Lung microvascular endothelial cell (primary cell): ENCODE results near the gene ASPHD1. TPM values are rescaled to one million over a fixed set of nuclear protein-coding genes. Genes with fewer than 3 reads are reported as not detected.
A peak's percentile ranks its signal among the peaks of the same experiment; 100 is the strongest.
"Not testable (repeated sequence)": the region's sequence is repeated elsewhere in the genome, so short reads cannot be mapped to it uniquely, and the experiment has no call there.

Experiments used
- DNase-seq, 2 donors: peaks; one replicate each; pipeline versions ENCODE4 v3.0.0 to v3.0.0-alpha.2; 2010; ENCODE audit warnings: low read depth in 2 of 2
- total RNA-seq: library from RNA; depleted of rRNA; stranded (reverse); fragments of >200 nt; gene quantifications from 2 replicates; pipeline ENCODE4 v1.2.1, GENCODE V29; 2014

The ASPHD1 gene, protein sequence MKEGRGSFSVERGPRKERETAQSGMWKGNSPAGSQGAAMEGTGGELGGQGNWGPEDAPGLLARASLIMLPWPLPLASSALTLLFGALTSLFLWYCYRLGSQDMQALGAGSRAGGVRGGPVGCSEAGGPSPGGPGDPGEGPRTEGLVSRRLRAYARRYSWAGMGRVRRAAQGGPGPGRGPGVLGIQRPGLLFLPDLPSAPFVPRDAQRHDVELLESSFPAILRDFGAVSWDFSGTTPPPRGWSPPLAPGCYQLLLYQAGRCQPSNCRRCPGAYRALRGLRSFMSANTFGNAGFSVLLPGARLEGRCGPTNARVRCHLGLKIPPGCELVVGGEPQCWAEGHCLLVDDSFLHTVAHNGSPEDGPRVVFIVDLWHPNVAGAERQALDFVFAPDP
- 0.20 and 0.22 TPM in 2 replicates for total RNA-seq

DNA sequence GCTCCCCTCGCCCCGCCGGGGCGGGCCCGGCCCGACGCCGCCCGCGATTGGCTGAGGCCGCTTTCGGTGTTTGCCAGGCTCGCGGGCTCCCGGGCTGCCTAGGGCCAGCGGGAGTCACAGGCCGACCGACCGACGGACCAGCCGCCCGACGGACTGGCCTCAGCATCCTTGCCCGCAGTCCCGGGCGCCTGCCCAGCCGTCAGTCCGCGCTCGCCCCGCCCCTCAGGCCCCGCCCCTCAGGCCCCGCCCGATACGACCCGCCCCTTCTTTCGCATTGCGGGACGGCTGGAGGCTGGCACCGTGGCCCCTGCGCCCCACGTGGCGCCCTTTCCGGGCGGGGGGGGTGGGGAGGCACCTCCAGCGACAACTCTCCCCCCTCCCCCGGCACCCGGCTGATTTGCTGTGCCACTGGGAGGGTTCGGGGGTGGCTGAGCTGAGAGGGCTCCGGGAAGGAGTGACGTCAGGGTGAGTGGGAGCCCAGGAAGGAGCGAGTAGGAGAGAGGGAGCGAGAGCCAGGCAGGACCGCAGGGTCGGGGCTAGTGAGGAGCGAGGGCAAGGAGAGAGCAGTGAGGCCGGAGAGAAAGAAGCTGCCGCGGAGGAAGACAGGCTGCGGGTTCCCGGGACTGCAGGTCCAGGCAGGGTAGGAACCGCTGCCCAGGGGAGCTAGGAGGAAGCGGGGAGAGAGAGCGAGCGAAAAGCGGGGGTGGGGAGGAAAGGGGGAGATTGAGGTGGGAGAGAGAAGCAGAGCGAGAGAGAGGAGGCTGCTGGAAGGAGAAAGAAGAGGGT, at the start of gene ASPHD1:
ASPHD1 (plus strand) TSS at position 387 of the 786 bp plus-strand sequence. CDS start 484 bp downstream, outside the sequence.
- peak; percentile 53 to 58 for DNase-seq

DNA sequence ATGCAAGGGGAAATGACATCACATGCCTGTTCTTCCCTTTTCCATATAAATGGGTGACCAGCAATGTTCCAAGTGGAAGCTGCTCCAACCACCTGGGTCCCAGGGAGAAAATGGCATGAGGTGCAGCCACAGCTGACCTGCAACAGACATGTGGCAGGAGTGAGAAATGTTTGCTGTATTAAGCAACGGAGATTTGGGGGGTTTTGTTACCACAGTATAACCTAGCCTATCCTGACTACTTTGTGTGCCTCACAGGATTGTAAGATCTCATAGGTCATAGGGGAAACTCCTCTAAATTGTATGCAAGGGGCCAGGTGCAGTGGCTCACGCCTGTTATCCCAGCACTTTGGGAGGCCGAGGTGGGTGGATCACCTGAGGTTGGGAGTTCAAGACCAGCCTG, 49.3 kb upstream of the ASPHD1 start:
- no peak for DNase-seq

DNA sequence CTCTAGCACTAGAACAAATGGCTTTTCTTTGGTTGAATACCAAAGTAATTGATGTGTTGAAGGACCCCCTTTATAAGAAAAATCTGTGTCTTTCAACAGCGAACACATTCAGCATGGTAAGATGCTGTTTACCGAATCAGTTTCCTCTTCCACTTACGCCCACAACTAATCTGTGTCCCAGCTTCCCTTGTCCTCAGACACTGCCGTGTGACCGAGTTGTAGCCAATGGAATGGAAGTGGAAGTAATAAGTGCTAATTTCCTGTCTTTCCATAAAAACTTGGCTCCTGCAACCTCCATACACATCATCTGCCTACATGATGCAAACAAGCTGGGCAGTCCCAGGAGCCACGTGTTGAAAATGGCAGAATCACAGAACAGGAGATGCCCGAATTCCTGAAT, 47.6 kb upstream of the ASPHD1 start:
- DNase-seq, result peak; percentile 94

DNA sequence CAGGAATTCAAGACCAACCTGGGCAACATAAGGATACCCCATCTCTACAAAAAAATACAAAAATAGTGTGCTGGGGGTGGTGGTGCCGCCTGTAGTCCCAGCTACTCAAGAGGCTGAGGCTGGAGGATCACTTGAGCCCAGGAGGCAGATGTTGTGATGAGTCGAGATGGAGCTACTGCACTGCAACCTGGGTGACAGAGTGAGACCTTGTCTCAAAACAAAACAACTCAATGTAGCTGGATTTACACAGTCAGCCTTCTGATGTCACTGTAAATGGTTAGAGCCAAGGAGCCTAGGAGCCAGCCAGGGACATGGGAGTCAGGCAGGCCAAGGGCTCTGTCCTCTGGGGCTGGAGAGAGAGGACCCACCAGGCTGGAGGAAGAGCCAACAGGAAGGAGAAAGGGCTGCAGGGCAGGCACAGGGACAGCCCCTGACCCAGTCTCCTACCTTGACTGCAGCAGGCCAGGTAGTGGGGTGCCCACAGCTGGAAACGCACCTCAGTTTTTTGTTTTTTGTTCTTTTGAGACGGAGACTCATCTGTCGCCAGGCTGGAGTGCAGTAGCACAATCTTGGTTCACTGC, 45.7 kb upstream of the ASPHD1 start:
- no peak for DNase-seq

DNA sequence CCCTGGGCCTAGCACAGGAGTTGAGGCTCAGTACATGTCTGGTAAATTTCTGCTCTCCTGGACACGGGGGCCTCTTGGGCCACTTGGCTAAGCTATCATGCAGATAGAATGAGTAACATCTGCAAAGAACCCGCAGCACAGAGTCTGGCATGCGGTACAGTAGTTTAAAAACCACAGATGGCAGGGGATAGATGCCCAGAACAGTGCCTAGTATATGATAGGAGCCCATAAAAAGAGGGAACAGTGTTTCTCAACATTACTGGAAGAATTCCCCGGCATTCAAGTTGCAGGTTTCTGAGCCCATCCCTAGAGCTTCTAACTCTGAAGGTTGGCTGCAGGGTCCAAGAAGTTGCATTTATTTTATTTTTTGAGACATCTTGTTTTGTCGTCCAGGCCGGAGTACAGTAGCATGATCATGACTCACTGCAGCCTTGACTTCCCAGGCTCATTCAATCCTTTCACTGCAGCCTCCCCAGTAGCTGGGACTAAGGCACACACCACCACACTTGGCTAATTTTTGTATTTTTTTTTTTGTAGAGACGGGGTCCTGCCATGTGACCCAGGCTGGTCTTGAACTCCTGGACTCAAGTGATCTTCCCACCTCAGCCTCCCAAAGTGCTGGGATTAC, 43.0 kb upstream of the ASPHD1 start:
- DNase-seq, result no peak

DNA sequence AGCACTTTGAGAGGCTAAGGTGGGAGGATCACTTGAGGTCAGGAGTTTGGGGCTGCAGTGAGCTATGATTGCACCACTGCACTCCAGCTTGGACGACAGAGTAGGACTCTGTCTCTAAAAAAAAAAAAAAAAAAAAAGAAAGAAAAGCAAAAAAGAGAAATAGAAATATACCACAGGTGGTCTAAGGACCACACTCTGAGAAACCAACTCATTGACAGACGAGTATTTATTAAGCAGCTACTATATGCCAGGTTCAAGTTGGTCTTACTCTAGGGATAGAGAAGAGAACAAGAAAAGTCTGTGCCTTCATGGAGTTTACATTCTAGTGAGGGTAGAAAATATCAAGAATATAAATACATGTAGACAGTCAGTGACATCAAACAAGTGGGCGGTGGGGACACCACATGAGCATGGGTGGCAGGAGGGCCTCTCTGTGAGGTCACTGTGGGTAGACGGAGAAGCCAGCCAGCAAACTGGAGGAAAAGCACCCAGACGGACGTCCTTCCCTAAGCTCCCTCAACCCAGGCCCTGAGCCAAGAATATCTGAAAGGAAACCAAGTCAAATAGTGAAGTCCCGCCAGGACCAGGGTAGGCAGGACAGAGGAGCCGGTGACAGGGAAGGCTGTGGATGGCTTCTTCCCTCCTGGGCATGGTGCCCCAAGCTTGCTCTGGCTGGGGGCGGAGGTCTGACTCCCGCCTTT, 42.0 kb upstream of the ASPHD1 start:
- no peak for DNase-seq

DNA sequence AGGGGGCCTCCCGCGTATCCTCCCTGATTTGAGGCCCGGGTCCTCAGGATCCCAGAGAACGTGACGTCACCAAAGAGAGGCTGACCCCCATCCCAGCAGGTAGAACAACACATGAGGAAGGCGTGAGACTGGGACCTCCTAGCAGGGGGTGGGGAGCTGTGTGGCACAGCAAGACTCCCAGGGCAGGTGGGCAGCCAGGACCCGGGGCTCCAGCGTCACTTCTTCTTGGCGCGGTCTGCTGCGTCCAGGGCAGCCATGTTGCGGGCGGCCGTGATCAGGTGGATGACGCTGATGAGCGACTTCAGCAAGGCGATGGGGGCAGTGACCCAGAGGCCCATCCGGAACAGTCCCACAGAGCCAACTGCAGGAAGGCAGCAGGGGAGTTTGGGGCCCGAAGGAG, 41.3 kb upstream of the ASPHD1 start:
- DNase-seq, result no peak

DNA sequence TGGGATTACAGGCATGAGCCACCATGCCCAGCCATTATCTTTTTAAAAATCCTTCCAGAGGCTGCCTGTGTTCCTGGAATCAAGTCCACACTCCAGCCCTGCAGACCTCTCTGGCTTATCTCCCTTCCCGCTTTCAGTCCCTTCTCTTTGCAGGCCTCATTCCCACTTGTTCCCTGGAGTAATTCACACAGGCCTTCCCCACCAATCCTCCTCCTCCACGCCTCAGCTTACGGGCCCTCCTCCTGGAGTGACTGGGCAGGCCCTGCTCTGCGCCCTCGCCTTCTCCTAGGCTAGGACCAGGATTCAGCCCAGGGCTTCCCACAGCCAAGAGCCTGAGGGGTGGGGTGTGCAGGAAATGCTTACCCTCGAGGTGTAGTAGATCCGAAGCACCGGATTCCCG, 40.1 kb upstream of the ASPHD1 start:
- no peak for DNase-seq

DNA sequence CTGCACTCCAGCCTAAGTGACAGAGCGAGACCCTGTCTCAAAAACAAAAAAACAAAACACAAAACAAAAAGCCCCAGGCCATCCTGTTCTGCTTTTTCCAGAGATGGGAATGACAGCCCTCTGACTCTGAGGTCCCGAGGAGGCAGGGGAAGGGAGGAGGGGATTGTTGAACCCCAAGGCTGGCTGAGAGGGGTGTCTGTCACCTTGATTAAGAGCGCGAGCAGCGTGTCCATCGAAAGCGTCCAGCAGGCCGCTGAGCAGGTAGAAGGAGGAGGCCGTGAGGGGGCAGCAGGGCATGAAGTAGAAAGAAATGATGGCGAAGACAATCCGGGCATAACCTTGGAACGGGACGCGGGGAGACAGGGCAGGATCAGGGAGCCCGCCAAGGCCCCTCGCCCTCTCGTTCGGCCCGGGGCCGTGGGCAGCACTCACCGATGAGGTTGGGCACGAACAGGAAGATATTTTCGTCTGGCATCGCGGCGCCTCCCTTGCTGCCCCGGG, 37.9 kb upstream of the ASPHD1 start:
- DNase-seq, result peak; percentile 21 to 52

DNA sequence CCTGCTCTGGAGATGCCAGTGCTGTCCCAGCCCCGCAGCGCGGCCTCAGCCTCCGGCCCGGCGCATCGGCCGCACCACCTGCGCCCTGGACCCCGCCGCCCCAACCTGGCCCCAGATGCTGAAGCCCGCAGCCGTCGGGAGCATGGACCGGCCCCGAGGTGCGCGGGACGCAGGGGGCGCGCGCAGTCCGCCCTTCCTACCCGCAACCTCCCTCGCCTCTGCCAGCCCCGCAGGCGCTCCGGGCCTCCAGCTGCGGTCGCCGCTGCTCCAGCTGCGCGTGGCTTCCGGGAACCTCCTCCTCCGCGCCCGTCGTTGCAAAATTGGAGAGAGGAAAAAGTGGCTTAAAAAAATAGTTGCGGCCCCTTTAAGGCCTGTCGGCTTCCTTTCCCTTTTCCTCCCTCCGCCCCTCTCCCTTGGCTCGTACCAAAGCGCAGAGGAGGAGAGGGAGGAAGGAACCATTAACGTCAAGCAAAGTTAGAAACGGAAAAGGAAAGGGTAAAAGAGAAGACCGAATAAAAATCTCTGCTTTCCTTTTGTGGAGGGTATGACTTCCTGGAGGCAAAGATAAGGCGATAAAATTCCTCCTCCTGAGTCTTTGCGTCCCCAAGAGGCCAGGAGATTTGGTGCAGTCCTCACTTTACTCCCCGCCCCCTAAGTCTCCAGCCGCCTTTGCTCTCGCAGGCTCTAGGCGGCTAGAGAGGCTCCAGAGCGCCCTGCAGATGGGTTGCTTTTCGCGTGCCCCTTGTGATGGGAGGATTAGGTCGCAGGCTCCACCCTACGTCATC, 37.2 kb upstream of the ASPHD1 start, which contains the start of gene CDIPT:
CDIPT (minus strand) TSS at position 343 of the 785 bp plus-strand sequence. CDS start 369 bp downstream, outside the sequence.
- DNase-seq, result peak; percentile 98

DNA sequence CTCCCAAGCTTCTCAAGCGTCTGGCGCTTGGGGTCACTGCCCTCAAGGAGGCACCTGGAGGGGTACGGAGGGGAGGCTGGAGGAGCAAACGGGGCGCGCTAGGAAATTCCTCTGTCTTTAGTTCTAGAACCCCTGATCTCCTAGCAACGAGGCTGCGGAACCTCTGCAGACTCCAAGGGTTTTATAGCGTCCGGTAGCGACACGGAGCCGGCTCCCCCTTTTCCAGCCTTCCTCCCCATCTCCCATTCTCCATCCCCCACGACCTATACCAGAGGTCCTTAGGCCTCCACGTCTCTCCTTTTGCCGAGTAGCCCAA, 36.7 kb upstream of the ASPHD1 start:
- DNase-seq, result no peak

DNA sequence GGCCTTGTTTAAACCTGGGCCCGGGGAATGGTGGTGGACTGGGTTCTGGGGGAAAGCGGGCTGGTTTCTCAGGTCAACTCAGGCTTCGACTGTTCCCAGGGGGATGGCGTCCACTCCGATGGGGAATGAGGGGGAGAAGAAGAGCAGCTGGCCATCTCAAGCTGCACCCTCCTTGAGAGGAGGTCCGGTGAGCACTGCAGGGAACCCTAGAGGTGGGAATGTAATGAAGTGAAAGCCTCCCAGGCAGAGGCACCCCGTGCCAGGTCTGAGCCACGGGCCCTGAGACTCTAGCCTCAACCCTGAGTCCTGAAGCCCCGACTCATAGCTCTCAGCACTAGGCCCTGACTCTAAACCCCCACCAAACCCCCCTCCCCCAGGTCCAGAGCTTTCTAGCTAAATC, 36.1 kb upstream of the ASPHD1 start:
- no peak for DNase-seq

DNA sequence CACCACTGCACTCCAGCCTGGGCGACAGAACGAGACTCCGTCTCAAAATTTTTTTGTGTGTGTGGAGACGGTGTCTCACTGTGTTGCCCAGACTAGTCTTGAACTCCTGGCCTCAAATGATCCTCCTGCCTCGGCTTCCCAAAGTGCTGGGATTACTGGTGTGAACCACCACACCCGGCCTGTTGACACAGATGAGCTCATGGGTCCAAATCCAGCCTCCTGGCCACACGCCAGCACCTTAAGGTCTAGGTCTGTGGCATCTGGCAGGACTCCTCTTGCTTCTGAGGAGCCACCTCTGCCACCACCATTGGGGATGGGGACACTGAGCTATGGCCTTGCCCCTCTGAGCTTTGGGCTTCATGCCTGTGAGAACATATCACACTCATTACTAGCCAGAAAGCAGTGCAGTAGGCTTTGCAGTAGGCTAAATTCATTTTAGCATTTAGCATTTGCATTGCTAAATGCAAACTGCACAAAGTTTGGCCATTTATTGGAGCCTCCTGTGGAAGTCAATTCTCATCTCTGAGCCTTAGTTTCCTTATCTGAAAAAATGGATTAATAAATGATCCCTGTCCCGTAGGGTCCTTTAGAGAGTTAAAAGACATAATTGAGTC, 31.8 kb upstream of the ASPHD1 start:
- DNase-seq, result no peak

DNA sequence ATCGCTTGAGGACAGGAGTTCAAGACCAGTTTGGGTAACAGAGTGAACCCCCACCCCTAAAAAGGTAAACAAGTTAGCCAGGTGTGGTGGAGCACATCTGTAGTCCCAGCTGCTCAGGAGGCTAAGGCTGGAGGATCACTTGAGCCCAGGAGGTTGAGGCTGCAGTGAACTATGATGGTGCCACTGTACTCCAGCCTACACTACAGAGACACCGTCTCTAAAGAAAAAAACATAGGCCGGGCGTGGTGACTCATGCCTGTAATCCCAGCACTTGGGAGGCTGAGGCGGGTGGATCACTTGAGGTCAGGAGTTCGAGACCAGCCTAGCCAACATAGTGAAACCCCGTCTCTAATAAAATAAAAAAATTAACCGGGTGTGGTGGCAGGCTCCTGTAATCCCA, 31.2 kb upstream of the ASPHD1 start:
- not testable (repeated sequence) for DNase-seq

DNA sequence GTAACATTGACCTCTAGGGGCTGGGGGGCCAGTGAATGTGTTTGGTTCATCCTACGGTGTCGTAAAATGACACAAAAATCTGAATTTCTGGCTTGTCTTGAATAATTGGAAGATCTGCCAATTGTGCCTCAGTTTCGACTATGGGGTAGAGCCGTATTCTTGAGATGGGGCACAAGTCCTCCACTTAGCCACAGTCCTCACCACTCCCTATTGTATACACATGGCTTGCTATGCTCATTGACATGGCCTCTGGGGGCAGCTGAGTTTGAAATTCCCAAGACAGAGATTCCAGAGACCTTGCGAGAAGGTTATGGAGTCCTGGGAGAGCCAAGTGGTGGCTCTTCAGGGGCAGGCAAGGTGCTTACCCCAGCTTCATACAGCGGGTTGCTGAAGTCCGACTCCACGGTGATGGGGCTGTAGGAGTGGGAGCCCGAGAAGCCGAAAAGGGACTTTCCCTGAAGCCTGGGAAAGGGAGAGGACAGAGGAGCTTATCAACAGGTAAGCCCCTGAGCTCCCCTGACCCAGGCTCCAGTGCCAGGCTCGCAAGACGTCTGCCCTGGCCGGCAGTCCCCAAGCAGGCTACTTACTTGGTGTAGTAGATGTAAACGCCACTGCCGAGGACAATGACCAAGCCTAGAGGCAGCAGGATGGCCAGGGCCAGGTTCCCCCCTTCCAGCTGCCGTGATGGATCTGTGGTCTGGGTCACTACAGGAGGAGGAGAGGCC, 28.3 kb upstream of the ASPHD1 start:
- no peak for DNase-seq

DNA sequence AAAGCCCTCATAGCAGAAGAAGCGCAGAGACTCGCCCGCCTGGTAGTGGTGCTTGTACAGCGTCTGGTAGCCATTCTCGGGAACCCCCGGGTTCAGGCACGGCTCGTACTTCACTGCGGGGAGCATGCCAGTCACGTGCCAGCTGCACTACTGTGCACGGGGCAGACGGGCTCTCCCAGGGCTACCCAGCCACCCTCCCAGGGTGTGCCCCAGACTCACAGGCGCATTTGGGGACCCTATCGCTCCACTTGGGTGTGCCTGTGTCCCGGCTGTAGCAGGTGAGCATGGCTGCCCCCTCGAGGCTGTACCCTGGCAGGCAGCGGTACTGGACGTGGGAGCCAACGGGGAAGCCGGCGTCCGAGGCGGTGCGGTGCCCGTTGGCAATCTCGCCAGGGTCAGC, 27.0 kb upstream of the ASPHD1 start:
- no peak for DNase-seq

DNA sequence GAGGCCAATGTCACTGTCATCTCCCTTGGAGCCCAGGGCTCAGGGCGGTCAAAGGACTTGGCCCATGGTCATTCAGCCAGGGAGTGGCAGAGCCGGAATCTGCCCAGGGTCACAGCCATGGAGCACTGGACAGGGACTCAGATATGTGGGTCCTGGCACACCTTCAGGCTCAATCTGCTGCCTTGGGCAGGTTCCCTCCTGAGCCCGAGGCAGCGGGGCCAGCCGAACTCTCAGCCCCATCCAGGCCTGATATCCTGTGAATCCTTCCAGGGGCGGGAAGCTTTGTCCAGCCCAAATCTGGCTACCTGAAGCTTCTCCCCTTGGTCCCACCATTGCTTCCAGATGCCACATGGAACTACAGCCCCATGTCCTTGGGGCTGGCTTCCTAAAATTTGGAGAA, 25.1 kb upstream of the ASPHD1 start:
- DNase-seq, result no peak

DNA sequence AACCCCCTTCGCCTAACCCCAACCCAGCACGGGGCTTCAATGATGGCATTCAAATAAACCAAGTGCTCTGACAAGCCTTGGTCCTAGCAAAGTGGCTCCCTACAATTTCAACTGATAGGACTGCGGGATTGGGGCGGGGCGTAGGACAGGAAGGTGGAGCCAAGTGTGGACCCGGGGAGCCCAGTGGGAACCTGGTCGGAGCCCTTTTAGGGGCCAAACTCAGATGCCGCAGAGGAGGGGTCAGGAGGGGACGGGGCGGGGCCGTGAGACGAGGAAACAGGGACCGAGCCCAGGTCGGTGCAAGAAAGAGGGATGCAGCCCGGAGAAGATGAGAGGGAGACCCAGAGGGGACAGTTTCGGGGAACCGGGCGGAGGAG, 24.1 kb upstream of the ASPHD1 start:
- no peak for DNase-seq

DNA sequence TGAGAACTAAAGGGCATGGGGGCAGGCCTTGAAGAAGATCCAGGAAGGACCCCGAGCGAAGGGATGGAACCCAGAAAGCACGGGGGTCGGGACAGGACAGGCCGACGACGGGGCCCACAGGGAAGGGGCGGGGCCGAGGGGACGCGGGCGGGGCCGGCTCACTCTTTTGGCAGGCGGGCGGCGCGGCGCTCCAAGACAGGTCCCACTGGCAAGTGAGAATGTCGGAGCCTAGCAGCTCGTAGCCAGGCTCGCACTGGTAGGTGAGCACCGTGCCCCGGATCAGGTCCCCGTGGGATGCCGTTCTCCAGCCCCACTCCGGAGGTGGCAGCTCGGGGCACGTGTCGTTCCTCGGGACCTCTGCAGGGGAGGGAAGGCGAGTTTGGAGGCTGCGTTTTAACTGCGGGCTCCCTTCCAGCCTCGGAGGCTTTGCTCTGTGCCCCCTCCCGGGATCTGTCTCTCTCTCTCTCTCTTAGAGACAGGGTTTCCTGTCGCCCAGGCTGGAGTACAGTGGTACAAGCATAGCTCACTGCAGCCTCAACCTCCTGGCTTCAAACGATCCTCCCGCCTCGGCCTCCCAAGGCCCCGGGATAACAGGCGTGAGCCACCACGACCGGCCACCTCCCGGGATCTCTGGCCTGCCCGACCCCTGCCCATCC, 23.6 kb upstream of the ASPHD1 start:
- no peak for DNase-seq
